Erythroblast (primary cell): ENCODE data around the gene ARHGDIB.

ENCODE experiments used
- GATA1 ChIP-seq: IDR thresholded peaks from 2 replicates; pipeline ENCODE4 v1.6.1; 2011; ENCODE audit warnings: low read depth, mild to moderate bottlenecking, control low read depth, low read length, moderate library complexity
- POLR2A ChIP-seq: IDR thresholded peaks from 2 replicates; pipeline ENCODE4 v1.6.1; 2011; ENCODE audit warnings: mild to moderate bottlenecking, low read length

- TF ChIP-seq POLR2A (no peak), GATA1 (no peak)
Measured at GRCh38 chr12:14962153-14962539, 745 bp upstream of the ARHGDIB start.
